Calu3 (cell line): ENCODE results near the gene NHP2. TPM values are rescaled to one million over a fixed set of nuclear protein-coding genes. Genes with fewer than 3 reads are reported as not detected.
A peak's percentile ranks its signal among the peaks of the same experiment; 100 is the strongest.

Experiments
- BruUV-seq: library from RNA; stranded (reverse); fragments of 400-500 nt; replicated peaks from 2 replicates; lab custom pipeline; 2021; lab: Mats Ljungman, UMichigan
- CTCF ChIA-PET: fragments of 300-600 bp; sonication (Branson Sonifier 250); formaldehyde crosslinking; loops from one replicate; lab custom pipeline; 2022; ENCODE audit warnings: antibody characterized with exemption; lab: Charles Lee
- DNase-seq: peaks from one replicate; pipeline ENCODE4 v3.0.0; 2022
- H3K27ac Mint-ChIP-seq: one replicate; pipeline ENCODE4 v1.8.0; 2022; ENCODE audit warnings: mixed read lengths; ENCODE audit not compliant: unreplicated experiment
- H3K27me3 Mint-ChIP-seq: one replicate; pipeline ENCODE4 v1.8.0; 2022; ENCODE audit warnings: mixed read lengths; ENCODE audit not compliant: unreplicated experiment
- H3K36me3 Mint-ChIP-seq: one replicate; pipeline ENCODE4 v1.8.0; 2022; ENCODE audit warnings: mild to moderate bottlenecking, moderate library complexity, mixed read lengths; ENCODE audit not compliant: insufficient read depth, unreplicated experiment
- H3K4me1 Mint-ChIP-seq: one replicate; pipeline ENCODE4 v1.8.0; 2022; ENCODE audit warnings: mild to moderate bottlenecking, low read depth, mixed read lengths; ENCODE audit not compliant: unreplicated experiment
- H3K4me3 Mint-ChIP-seq: one replicate; pipeline ENCODE4 v1.8.0; 2022; ENCODE audit warnings: mild to moderate bottlenecking, low read depth, moderate library complexity, mixed read lengths; ENCODE audit not compliant: unreplicated experiment
- H3K9me3 Mint-ChIP-seq: one replicate; pipeline ENCODE4 v1.8.0; 2022; ENCODE audit warnings: low read depth, mixed read lengths; ENCODE audit not compliant: unreplicated experiment
- CTCF ChIP-seq: fragments of 200-600 bp; IDR thresholded peaks from one replicate; pipeline ENCODE4 v1.8.0; 2022; ENCODE audit warnings: antibody characterized with exemption; ENCODE audit not compliant: unreplicated experiment
- intact Hi-C: fragments of 100-400 bp; cut with micrococcal nuclease; formaldehyde crosslinking; loops from one replicate; pipeline ENCODE4 v1.10.0; 2022; ENCODE audit not compliant: unreplicated experiment
- total RNA-seq: library from RNA; stranded (reverse); gene quantifications from 2 replicates; pipeline ENCODE4 v1.2.3, GENCODE V29; 2022

Gene NHP2
- total RNA-seq, 1 experiment from 2014 or later = 182 TPM

- BruUV-seq = TSS peak; percentile 48
- TF ChIP-seq CTCF = no peak
- CTCF ChIA-PET = interaction anchor here (1.2 to 1.5 kb wide), 2 partner anchors 9 to 36 kb away, joined by 3 to 6 read pairs; no protein-coding TSS in a partner anchor
These were observed 39.2 kb downstream of the NHP2 start for GRCh38 chr5:178114325-178115135.

GRCh38 chr5:178113841-178114324 lies 39.8 kb downstream of the NHP2 start:
- Mint-ChIP-seq H3K9me3 (no peaks in the 10 kb centered on the region), H3K4me1 (peaks cover 13% of the 10 kb centered on the region), H3K27me3 (no peaks in the 10 kb centered on the region), H3K4me3 (peak overlapping the region; percentile 82), H3K27ac (peak overlapping the region; percentile 51), H3K36me3 (peaks cover 19% of the 10 kb centered on the region)
- intact Hi-C loops = loop anchor here (5.0 kb wide), 1 partner anchor 37 kb away; no protein-coding TSS in a partner anchor
- no peak for TF ChIP-seq CTCF
- CTCF ChIA-PET = interaction anchor here (1.2 to 1.5 kb wide), 2 partner anchors 10 to 36 kb away, joined by 3 to 6 read pairs; no protein-coding TSS in a partner anchor
- BruUV-seq = no TSS peak
- DNase-seq = peak; percentile 24

More at GRCh38 chr5:178114325-178115135, 39.2 kb downstream of the NHP2 start:
- H3K27ac Mint-ChIP-seq = peak overlapping the region; percentile 51
- H3K27me3 Mint-ChIP-seq = no peaks in the 10 kb centered on the region
- H3K36me3 Mint-ChIP-seq = peaks cover 19% of the 10 kb centered on the region
- peak; percentile 37 for DNase-seq
- peaks cover 12% of the 10 kb centered on the region for H3K4me1 Mint-ChIP-seq
- H3K9me3 Mint-ChIP-seq = no peaks in the 10 kb centered on the region
- peak overlapping the region; percentile 82 for H3K4me3 Mint-ChIP-seq
- intact Hi-C loops = loop anchor here (5.0 kb wide), 1 partner anchor 37 kb away; no protein-coding TSS in a partner anchor

GRCh38 chr5:178113141-178113787 lies 40.4 kb downstream of the NHP2 start, which contains the start of gene N4BP3:
Gene N4BP3, plus strand, starts transcription at chr5:178113532. Its CDS starts 6,052 bp downstream, at chr5:178119584.
- no TSS peak for BruUV-seq
- no peak for TF ChIP-seq CTCF
- peak; percentile 93 for DNase-seq
- Mint-ChIP-seq H3K27me3 (no peaks in the 10 kb centered on the region), H3K36me3 (peaks cover 19% of the 10 kb centered on the region), H3K27ac (peak within 1 kb of the TSS; percentile 51), H3K4me1 (peaks cover 20% of the 10 kb centered on the region), H3K4me3 (peak within 1 kb of the TSS; percentile 82), H3K9me3 (no peaks in the 10 kb centered on the region)
- intact Hi-C loops = loop anchor here (5.0 kb wide), 1 partner anchor 36 kb away; no protein-coding TSS in a partner anchor
- CTCF ChIA-PET = interaction anchor here (1.2 kb wide), 1 partner anchor 35 kb away, joined by 6 read pairs; no protein-coding TSS in a partner anchor

- CTCF ChIA-PET = interaction anchor here (0.7 kb wide), 1 partner anchor 48 kb away, joined by 3 read pairs; no protein-coding TSS in a partner anchor
These were observed 41.1 kb downstream of the NHP2 start for GRCh38 chr5:178112545-178112944.

More at GRCh38 chr5:178112545-178112944, 41.1 kb downstream of the NHP2 start:
- BruUV-seq = no TSS peak
- no peak for TF ChIP-seq CTCF
- H3K27me3 Mint-ChIP-seq = no peaks in the 10 kb centered on the region
- no peak overlapping the region for H3K27ac Mint-ChIP-seq
- H3K4me1 Mint-ChIP-seq = peaks cover 25% of the 10 kb centered on the region
- DNase-seq = no peak
- intact Hi-C loops = loop anchor here (5.0 kb wide), 1 partner anchor 35 kb away; no protein-coding TSS in a partner anchor
- H3K9me3 Mint-ChIP-seq = no peaks in the 10 kb centered on the region
- peak overlapping the region; percentile 82 for H3K4me3 Mint-ChIP-seq
- peaks cover 19% of the 10 kb centered on the region for H3K36me3 Mint-ChIP-seq
